H1 (cell line): ENCODE measurements around the gene UFC1. TPM values are rescaled to one million over a fixed set of nuclear protein-coding genes. Genes with fewer than 3 reads are reported as not detected.

ENCODE experiments used
- CTCF ChIA-PET: fragments of 300-600 bp; sonication (Branson Sonifier 250); formaldehyde crosslinking; loops from one replicate; lab custom pipeline; 2021; ENCODE audit not compliant: partially characterized antibody; lab: Charles Lee
- POLR2A ChIA-PET: fragments of 300-600 bp; sonication (Branson Sonifier 250); formaldehyde crosslinking; loops from one replicate; lab custom pipeline; 2021; ENCODE audit warnings: inconsistent platforms; ENCODE audit not compliant: partially characterized antibody; lab: Charles Lee
- DNase-seq, 2 experiments: peaks; one replicate each; pipeline versions ENCODE4 v3.0.0 to v3.0.0-alpha.2; 2010 to 2022; ENCODE audit warnings: low spot score in 2 of 2, low read depth in 1 of 2, mixed read lengths in 1 of 2
- FAIRE-seq: peaks from 2 replicates; lab custom pipeline; 2011; peaks lifted over from hg19 to GRCh38; lab: Jason Lieb, UNC
- H2AFZ ChIP-seq: 2 replicates; pipeline ENCODE4 v1.8.1; 2012; ENCODE audit warnings: low read length, inconsistent platforms
- H2AK5ac ChIP-seq: 2 replicates; pipeline ENCODE4 v1.6.1; 2013; ENCODE audit warnings: low read depth, low read length
- H2BK120ac ChIP-seq: replicated peaks from 2 replicates; pipeline ENCODE3; 2013; ENCODE audit warnings: low read depth, low read length, inconsistent platforms
- H2BK12ac ChIP-seq: 2 replicates; pipeline ENCODE4 v1.6.1; 2013; ENCODE audit warnings: low read depth, low read length
- H2BK15ac ChIP-seq: 2 replicates; pipeline ENCODE4 v1.6.1; 2013; ENCODE audit warnings: low read length
- H2BK20ac ChIP-seq: 2 replicates; pipeline ENCODE4 v1.6.1; 2013; ENCODE audit warnings: low read length
- H2BK5ac ChIP-seq: 2 replicates; pipeline ENCODE4 v1.6.1; 2013; ENCODE audit warnings: low read depth, low read length
- H3K14ac ChIP-seq: 2 replicates; pipeline ENCODE4 v1.6.1; 2013; ENCODE audit warnings: inconsistent platforms; ENCODE audit not compliant: insufficient read length
- H3K18ac ChIP-seq: 2 replicates; pipeline ENCODE4 v1.6.1; 2013; ENCODE audit warnings: low read length; ENCODE audit errors: extremely low read depth
- H3K23ac ChIP-seq: 2 replicates; pipeline ENCODE4 v1.6.1; 2013; ENCODE audit warnings: inconsistent platforms; ENCODE audit not compliant: insufficient read length
- H3K23me2 ChIP-seq: 2 replicates; pipeline ENCODE4 v1.6.1; 2013; ENCODE audit warnings: low read depth, low read length
- H3K27ac ChIP-seq: 2 replicates; pipeline ENCODE4 v1.6.1; 2011; ENCODE audit warnings: low read depth, low read length, inconsistent platforms
- H3K27me3 ChIP-seq, 4 experiments: replicated peaks in 1 of 4; 1 replicate in 1 of 4; 2 replicates in 3 of 4; pipeline versions ENCODE4 v1.6.1 to v1.8.1; 2011 to 2013; ENCODE audit warnings: low read length in 3 of 4, mild to moderate bottlenecking in 3 of 4, inconsistent platforms in 2 of 4, mixed read lengths in 2 of 4, moderate library complexity in 1 of 4; ENCODE audit not compliant: control insufficient read depth in 3 of 4, insufficient read depth in 3 of 4; ENCODE audit errors: extremely low read depth in 1 of 4
- H3K36me3 ChIP-seq, 4 experiments: 2 replicates each; pipeline versions ENCODE4 v1.6.1 to v1.8.1; 2011 to 2013; ENCODE audit warnings: mild to moderate bottlenecking in 4 of 4, low read length in 3 of 4, moderate library complexity in 2 of 4, control low read depth in 1 of 4, inconsistent platforms in 1 of 4; ENCODE audit not compliant: insufficient read depth in 4 of 4, control insufficient read depth in 2 of 4
- H3K4ac ChIP-seq: replicated peaks from 2 replicates; pipeline ENCODE3; 2013; ENCODE audit warnings: low read length, low read depth, mixed read lengths, inconsistent platforms; ENCODE audit not compliant: insufficient read length
- H3K4me1 ChIP-seq, 4 experiments: replicated peaks in 1 of 4; 1 replicate in 1 of 4; 2 replicates in 3 of 4; pipeline versions ENCODE4 v1.6.1 to v1.8.1; 2011 to 2013; ENCODE audit warnings: low read length in 3 of 4, inconsistent platforms in 2 of 4, mixed read lengths in 1 of 4; ENCODE audit not compliant: insufficient read depth in 4 of 4, control insufficient read depth in 3 of 4
- H3K4me2 ChIP-seq, 2 experiments: 2 replicates each; pipeline versions ENCODE4 v1.6.1 to v1.8.1; 2011 to 2013; ENCODE audit warnings: low read depth in 2 of 2, low read length in 2 of 2, control low read depth in 1 of 2, inconsistent platforms in 1 of 2, mild to moderate bottlenecking in 1 of 2; ENCODE audit not compliant: insufficient read depth in 1 of 2
- H3K4me3 ChIP-seq, 4 experiments: fragments of 200-600, 300-600 bp in 1 of 4; sonication (generic), shearing (Covaris generic), sonication (Bioruptor Twin) in 1 of 4; 2 replicates each; pipeline versions ENCODE4 v1.5.1 to v1.8.1; 2011 to 2016; ENCODE audit warnings: low read length in 4 of 4, low read depth in 3 of 4, control low read depth in 2 of 4, inconsistent platforms in 2 of 4, mild to moderate bottlenecking in 2 of 4, mixed read lengths in 1 of 4, moderate library complexity in 1 of 4; ENCODE audit not compliant: insufficient read depth in 2 of 4; ENCODE audit errors: extremely low read depth in 1 of 4
- H3K56ac ChIP-seq: replicated peaks from 2 replicates; pipeline ENCODE3; 2013; ENCODE audit warnings: low read depth, mild to moderate bottlenecking, mixed read lengths, low read length, inconsistent platforms; ENCODE audit not compliant: insufficient read length
- H3K79me1 ChIP-seq: 2 replicates; pipeline ENCODE4 v1.6.1; 2013; ENCODE audit warnings: low read depth, low read length, control low read depth
- H3K79me2 ChIP-seq, 2 experiments: 2 replicates each; pipeline versions ENCODE4 v1.6.1 to v1.8.1; 2012 to 2013; ENCODE audit warnings: low read length in 2 of 2, mild to moderate bottlenecking in 2 of 2, inconsistent platforms in 1 of 2; ENCODE audit not compliant: insufficient read depth in 2 of 2, control insufficient read depth in 1 of 2
- H3K9ac ChIP-seq, 4 experiments: replicated peaks in 1 of 4; 1 replicate in 1 of 4; 2 replicates in 3 of 4; pipeline versions ENCODE4 v1.6.1 to v1.8.1; 2011 to 2013; ENCODE audit warnings: low read depth in 3 of 4, low read length in 3 of 4, control low read depth in 2 of 4, mild to moderate bottlenecking in 2 of 4, moderate library complexity in 2 of 4, inconsistent platforms in 1 of 4; ENCODE audit errors: extremely low read depth in 1 of 4
- H3K9me3 ChIP-seq, 2 experiments: 2 replicates each; pipeline versions ENCODE4 v1.6.1 to v1.8.1; 2012 to 2013; ENCODE audit warnings: mild to moderate bottlenecking in 2 of 2, moderate library complexity in 2 of 2, control low read depth in 1 of 2, inconsistent platforms in 1 of 2, low read depth in 1 of 2, low read length in 1 of 2, mixed read lengths in 1 of 2; ENCODE audit not compliant: insufficient read depth in 2 of 2
- H4K20me1 ChIP-seq, 2 experiments: replicated peaks in 1 of 2; 2 replicates each; pipeline versions ENCODE3 to v1.8.1; 2011 to 2013; ENCODE audit warnings: inconsistent platforms in 2 of 2, low read length in 2 of 2, mild to moderate bottlenecking in 1 of 2; ENCODE audit not compliant: insufficient read depth in 2 of 2, control insufficient read depth in 1 of 2
- H4K5ac ChIP-seq: 2 replicates; pipeline ENCODE4 v1.6.1; 2013; ENCODE audit warnings: low read length, low read depth, mixed read lengths, inconsistent platforms; ENCODE audit not compliant: insufficient read length
- H4K8ac ChIP-seq: 2 replicates; pipeline ENCODE4 v1.8.0; 2013; ENCODE audit warnings: mild to moderate bottlenecking, moderate library complexity, low read length, inconsistent platforms; ENCODE audit not compliant: insufficient read depth; ENCODE audit errors: extremely low read depth
- H4K91ac ChIP-seq: replicated peaks from 2 replicates; pipeline ENCODE3; 2013; ENCODE audit warnings: low read length, mixed read lengths, inconsistent platforms; ENCODE audit not compliant: insufficient read length
- BRCA1 ChIP-seq: IDR thresholded peaks from 2 replicates; pipeline ENCODE4 v1.6.1; 2012; ENCODE audit warnings: low read depth, low read length, improper control_type of control experiment
- EP300 ChIP-seq, 2 experiments: IDR thresholded peaks; 1 replicate in 1 of 2; 2 replicates in 1 of 2; pipeline ENCODE4 v1.6.1; 2011 to 2012; ENCODE audit warnings: low read depth in 2 of 2, low read length in 2 of 2, mild to moderate bottlenecking in 2 of 2, borderline replicate concordance in 1 of 2, inconsistent platforms in 1 of 2, moderate library complexity in 1 of 2
- KDM1A ChIP-seq: fragments of 200-600, 300-600 bp; sonication (generic); IDR thresholded peaks from 2 replicates; pipeline ENCODE4 v1.7.1; 2016; ENCODE audit warnings: mild to moderate bottlenecking, low read length, borderline replicate concordance
- KDM5A ChIP-seq: fragments of 200-600 bp; IDR thresholded peaks from 2 replicates; pipeline ENCODE4 v1.7.1; 2012; ENCODE audit warnings: mild to moderate bottlenecking, low read length, inconsistent platforms, mixed read lengths
- POLR2A ChIP-seq, 2 experiments: IDR thresholded peaks; 1 replicate in 1 of 2; 2 replicates in 1 of 2; pipeline ENCODE4 v1.6.1; 2011; ENCODE audit warnings: low read depth in 2 of 2, low read length in 2 of 2, mild to moderate bottlenecking in 2 of 2; ENCODE audit errors: control extremely low read depth in 1 of 2
- RXRA ChIP-seq: IDR thresholded peaks from 2 replicates; pipeline ENCODE4 v1.6.1; 2011; ENCODE audit warnings: low read depth, mild to moderate bottlenecking, low read length, moderate library complexity; ENCODE audit not compliant: insufficient read depth
- SIX5 ChIP-seq: IDR thresholded peaks from 2 replicates; pipeline ENCODE4 v1.6.1; 2011; ENCODE audit warnings: mild to moderate bottlenecking, low read depth, low read length
- SP2 ChIP-seq: IDR thresholded peaks from 2 replicates; pipeline ENCODE4 v1.6.1; 2012; ENCODE audit warnings: mild to moderate bottlenecking, low read length, inconsistent platforms
- TAF7 ChIP-seq: optimal IDR thresholded peaks from 2 replicates; pipeline ENCODE3; 2011; ENCODE audit warnings: low read depth, mild to moderate bottlenecking, inconsistent platforms, low read length, moderate library complexity, borderline replicate concordance
- TBP ChIP-seq: IDR thresholded peaks from 2 replicates; pipeline ENCODE4 v1.6.1; 2011; ENCODE audit warnings: low read depth, low read length, improper control_type of control experiment
- WGBS, 2 experiments: shearing (Covaris generic) in 1 of 2; methylation state at CpG; one replicate each; pipeline versions ENCODE4 v1.1.6 to v1.1.7; 2013 to 2015; ENCODE audit warnings: low lambda C conversion rate in 2 of 2, mixed read lengths in 2 of 2, inconsistent platforms in 1 of 2, low coverage in 1 of 2, missing lambda C conversion rate in 1 of 2; ENCODE audit not compliant: insufficient replicate concordance in 2 of 2, insufficient coverage in 1 of 2, insufficient read length in 1 of 2; ENCODE audit errors: extremely low coverage in 1 of 2, missing lambda C conversion rate in 1 of 2; 5-methylcytosine and 5-hydroxymethylcytosine counted together
- polyA plus RNA-seq, 7 experiments: library from polyadenylated mRNA; depleted of rRNA in 3 of 7; stranded (reverse) in 5 of 7; unstranded in 2 of 7; fragments of >200 nt in 5 of 7; fragments of 200-250 nt in 2 of 7; gene quantifications; 1 replicate in 5 of 7; 2 replicates in 1 of 7; 4 replicates in 1 of 7; pipeline versions ENCODE4 v1.2.1 to v1.2.3, GENCODE V29; 2011 to 2013; ENCODE audit warnings: missing spikeins in 2 of 7, mixed read lengths in 2 of 7
- total RNA-seq: library from RNA; stranded (reverse); fragmentation: NEBNext Ultra II Directional; extraction: Animal tissue kit (Norgen Biotek cat#: 25700); gene quantifications from 2 replicates; pipeline ENCODE4 v1.2.1, GENCODE V29; 2021
- TF ChIP-seq, protein P1 (sequence below): IDR thresholded peaks from 2 replicates; pipeline ENCODE4 v1.6.1; 2012; ENCODE audit warnings: inconsistent platforms
- TF ChIP-seq, protein P2 (sequence below): IDR thresholded peaks from 2 replicates; pipeline ENCODE4 v1.6.1; 2012; ENCODE audit warnings: low read length, inconsistent platforms

UFC1 gene
- total and polyA plus RNA-seq, 2 of the 8 experiments (the other 6 are each of a cell fraction or from before 2014, with no cell fraction given) = 67.8 to 102 TPM

- Histone ChIP-seq H3K18ac (no peak overlapping the region), H2AFZ (no peak overlapping the region), H3K4me2 (no peak overlapping the region), H2BK15ac (no peak overlapping the region), H3K23ac (no peak overlapping the region), H3K79me1 (no peaks in the 10 kb centered on the region; the same call in 1 of the 2 replicates), H3K36me3 (peaks cover 2 to 12% (median 7%) of the 10 kb centered on the region in 4 experiments; a peak in 5 of 8 replicates), H3K27ac (no peak overlapping the region), H4K20me1 (no peaks in the 10 kb centered on the region), H2AK5ac (no peak overlapping the region), H3K27me3 (no peaks in the 10 kb centered on the region), H3K14ac (no peak overlapping the region), H3K4me3 (no peak overlapping the region), H4K8ac (no peak overlapping the region), H2BK5ac (no peak overlapping the region), H2BK120ac (no peak overlapping the region), H3K79me2 (no peaks in the 10 kb centered on the region; a peak in 1 of 4 replicates), H3K4me1 (peaks cover 0 to 20% (median 8%) of the 10 kb centered on the region in 4 experiments; a peak in 5 of 7 replicates), H3K9ac (no peak overlapping the region), H3K4ac (no peak overlapping the region), H3K23me2 (peaks cover 14% of the 10 kb centered on the region), H4K91ac (no peak overlapping the region), H4K5ac (no peak overlapping the region), H2BK20ac (no peak overlapping the region), H3K9me3 (no peaks in the 10 kb centered on the region), H3K56ac (no peak overlapping the region), H2BK12ac (no peak overlapping the region)
- CTCF ChIA-PET = interaction anchor here (0.7 to 5.2 kb wide), 6 partner anchors 7 to 151 kb away, joined by 3 to 32 read pairs (median 3); partner anchors contain the start of gene UFC1
- DNase-seq (no peak), FAIRE-seq (no peak)
- POLR2A ChIA-PET = interaction anchor here (1.7 to 2.2 kb wide), 2 partner anchors 8 to 29 kb away, joined by 4 to 8 read pairs; partner anchors contain the start of genes DEDD and UFC1
- 97% methylated on average over 3 of the region's 5 CpGs; no CpG with 5 or more reads in 1 of the 2 experiments for WGBS, 2 experiments
- no peak for TF ChIP-seq RXRA
- TF ChIP-seq SIX5 = no peak
- no peak for TF ChIP-seq TBP
- TF ChIP-seq KDM5A = no peak
- TF ChIP-seq, protein P1, sequence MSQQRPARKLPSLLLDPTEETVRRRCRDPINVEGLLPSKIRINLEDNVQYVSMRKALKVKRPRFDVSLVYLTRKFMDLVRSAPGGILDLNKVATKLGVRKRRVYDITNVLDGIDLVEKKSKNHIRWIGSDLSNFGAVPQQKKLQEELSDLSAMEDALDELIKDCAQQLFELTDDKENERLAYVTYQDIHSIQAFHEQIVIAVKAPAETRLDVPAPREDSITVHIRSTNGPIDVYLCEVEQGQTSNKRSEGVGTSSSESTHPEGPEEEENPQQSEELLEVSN = no peak
- TF ChIP-seq TAF7 = no peak
- TF ChIP-seq SP2 = no peak
- no peak for TF ChIP-seq POLR2A (IDR thresholded peaks at IDR 0.05; ENCODE audit: control extremely low read depth in 1 of 2, low read depth in 2 of 2, low read length in 2 of 2)
- TF ChIP-seq, protein P2, sequence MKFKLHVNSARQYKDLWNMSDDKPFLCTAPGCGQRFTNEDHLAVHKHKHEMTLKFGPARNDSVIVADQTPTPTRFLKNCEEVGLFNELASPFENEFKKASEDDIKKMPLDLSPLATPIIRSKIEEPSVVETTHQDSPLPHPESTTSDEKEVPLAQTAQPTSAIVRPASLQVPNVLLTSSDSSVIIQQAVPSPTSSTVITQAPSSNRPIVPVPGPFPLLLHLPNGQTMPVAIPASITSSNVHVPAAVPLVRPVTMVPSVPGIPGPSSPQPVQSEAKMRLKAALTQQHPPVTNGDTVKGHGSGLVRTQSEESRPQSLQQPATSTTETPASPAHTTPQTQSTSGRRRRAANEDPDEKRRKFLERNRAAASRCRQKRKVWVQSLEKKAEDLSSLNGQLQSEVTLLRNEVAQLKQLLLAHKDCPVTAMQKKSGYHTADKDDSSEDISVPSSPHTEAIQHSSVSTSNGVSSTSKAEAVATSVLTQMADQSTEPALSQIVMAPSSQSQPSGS = no peak
- TF ChIP-seq BRCA1 = no peak
- no peak for TF ChIP-seq EP300 (IDR thresholded peaks at IDR 0.05; ENCODE audit: borderline replicate concordance in 1 of 2, low read depth in 2 of 2, low read length in 2 of 2)
- TF ChIP-seq KDM1A = no peak
Observed at GRCh38 chr1:161161652-161162051, 7.9 kb downstream of the UFC1 start.
